ENCODE results near the gene ABLIM2. TPM values are rescaled to one million over a fixed set of nuclear protein-coding genes. Genes with fewer than 3 reads are reported as not detected.

ABLIM2 gene
- total and polyA plus RNA-seq, 2 of the 8 experiments (the other 6 are each of a cell fraction or from before 2014, with no cell fraction given): 2.8 to 3.0 TPM

DNA sequence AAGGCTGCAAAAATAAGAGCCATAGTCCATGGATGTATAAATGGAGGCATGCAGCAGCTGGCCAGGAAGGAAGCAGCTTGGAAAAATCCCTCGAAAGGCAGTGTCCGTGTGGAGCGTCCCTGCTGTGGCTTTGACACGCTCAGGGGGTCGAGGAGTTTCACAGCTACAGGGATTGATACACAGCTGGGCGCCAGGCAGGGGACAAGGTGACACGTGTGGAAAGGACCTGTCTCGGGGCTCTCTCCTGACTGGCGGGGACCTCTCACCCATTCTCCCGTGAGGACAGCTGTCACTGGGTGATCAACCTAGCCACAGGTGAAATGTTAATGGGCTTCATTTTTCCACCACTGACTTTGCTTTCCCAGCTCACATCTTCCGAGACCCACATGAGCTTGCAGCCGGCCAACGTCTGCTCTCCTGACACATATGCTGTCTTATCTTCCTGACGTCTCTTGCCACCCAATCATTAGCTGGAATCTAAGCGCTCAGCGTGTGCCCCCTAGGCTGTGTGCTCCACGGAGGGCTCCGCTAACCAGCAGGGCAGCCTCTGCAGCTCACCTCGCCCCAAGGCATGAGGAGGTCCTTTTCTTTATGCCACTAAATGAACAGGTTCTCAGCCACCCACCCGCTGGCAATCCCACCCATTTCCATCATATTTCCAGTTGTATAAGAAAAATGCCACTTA is 129.6 kb downstream of the ABLIM2 start (continued):
- TF ChIP-seq CHD2 (IDR thresholded peaks at IDR 0.05; ENCODE audit: low read length): no peak
- TF ChIP-seq CBX5 (IDR thresholded peaks at IDR 0.05; ENCODE audit: low read depth, low read length): no peak
- TF ChIP-seq CREB1 (IDR thresholded peaks at IDR 0.05): no peak
- no peak for TF ChIP-seq CEBPB (IDR thresholded peaks at IDR 0.05; ENCODE audit: low read depth, low read length)
- no peak for TF ChIP-seq TCF12 (IDR thresholded peaks at IDR 0.05; ENCODE audit: low read depth, low read length)

All from H1 (cell line).